HepG2 (cell line): Measurements from ENCODE around the gene MYH10. TPM values are rescaled to one million over a fixed set of nuclear protein-coding genes. Genes with fewer than 3 reads are reported as not detected.

Source experiments
- ATAC-seq: fragments of 200-7000 bp; cut with Tn5 transposase; 3 replicates; pipeline ENCODE4 v1.9.1; 2020; ENCODE audit warnings: mild to moderate bottlenecking, moderate library complexity
- BruUV-seq: library from RNA; stranded (reverse); fragments of 400-500 nt; replicated peaks from 2 replicates; lab custom pipeline; 2021; lab: Mats Ljungman, UMichigan
- CTCF ChIA-PET: fragments of 300-600 bp; formaldehyde crosslinking; extraction: SDS; loops from one replicate; lab custom pipeline; 2021; ENCODE audit warnings: low total read pairs, inconsistent platforms, low intra/inter-chr PET ratio; lab: Yijun Ruan, JAX
- POLR2A ChIA-PET: fragments of 350-600 bp; sonication (Branson Sonifier 250); formaldehyde crosslinking; loops from one replicate; lab custom pipeline; 2020; ENCODE audit warnings: antibody characterized with exemption, inconsistent platforms; lab: Yijun Ruan, JAX
- DNase-seq: peaks from one replicate; pipeline ENCODE4 v3.0.0-alpha.2; 2015; ENCODE audit warnings: low spot score
- FAIRE-seq: peaks from 3 replicates; lab custom pipeline; 2011; peaks lifted over from hg19 to GRCh38; lab: Jason Lieb, UNC
- H2AFZ ChIP-seq: one replicate; pipeline ENCODE4 v1.6.1; 2011; ENCODE audit warnings: low read length, inconsistent platforms
- H3K27ac ChIP-seq: fragments of 300-600 bp; 3 replicates; pipeline ENCODE4 v1.8.0; 2011; ENCODE audit warnings: mixed run types, mild to moderate bottlenecking, mixed read lengths, low read length, inconsistent platforms; ENCODE audit not compliant: insufficient read depth; ENCODE audit errors: extremely low read length
- H3K27me3 ChIP-seq, 2 experiments: fragments of 200-600 bp in 1 of 2; 2 replicates in 1 of 2; 3 replicates in 1 of 2; pipeline versions ENCODE4 v1.6.0 to v1.8.0; 2011; ENCODE audit warnings: low read length in 2 of 2, mild to moderate bottlenecking in 2 of 2, moderate library complexity in 2 of 2, inconsistent platforms in 1 of 2; ENCODE audit not compliant: insufficient read depth in 2 of 2, control insufficient read depth in 1 of 2
- H3K36me3 ChIP-seq, 2 experiments: fragments of 200-600 bp in 1 of 2; replicated peaks in 1 of 2; 2 replicates in 1 of 2; 3 replicates in 1 of 2; pipeline versions ENCODE4 v1.5.1 to v1.8.0; 2011; ENCODE audit warnings: low read length in 2 of 2, inconsistent platforms in 1 of 2; ENCODE audit not compliant: insufficient read depth in 2 of 2, control insufficient read depth in 1 of 2
- H3K4me1 ChIP-seq: 2 replicates; pipeline ENCODE4 v1.5.1; 2012; ENCODE audit warnings: low read length, inconsistent platforms; ENCODE audit not compliant: insufficient read depth
- H3K4me2 ChIP-seq: 2 replicates; pipeline ENCODE4 v1.6.0; 2011; ENCODE audit warnings: low read depth, low read length, inconsistent platforms
- H3K4me3 ChIP-seq, 3 experiments: fragments of 200-600 bp in 1 of 3; sonication (generic), shearing (Covaris generic) in 1 of 3; replicated peaks in 1 of 3; 2 replicates each; pipeline ENCODE4 v1.5.1; 2011 to 2016; ENCODE audit warnings: low read length in 3 of 3, inconsistent platforms in 2 of 3, low read depth in 2 of 3, mild to moderate bottlenecking in 2 of 3, control low read depth in 1 of 3, mixed read lengths in 1 of 3; ENCODE audit not compliant: insufficient read depth in 1 of 3
- H3K79me2 ChIP-seq: one replicate; pipeline ENCODE4 v1.6.1; 2011; ENCODE audit warnings: low read length, inconsistent platforms; ENCODE audit not compliant: insufficient read depth
- H3K9ac ChIP-seq: 2 replicates; pipeline ENCODE4 v1.6.0; 2011; ENCODE audit warnings: mild to moderate bottlenecking, low read depth, low read length, inconsistent platforms; ENCODE audit not compliant: insufficient read depth
- H3K9me3 ChIP-seq: 2 replicates; pipeline ENCODE4 v1.5.1; 2012; ENCODE audit warnings: mild to moderate bottlenecking, low read length
- H4K20me1 ChIP-seq: 2 replicates; pipeline ENCODE4 v1.6.0; 2011; ENCODE audit warnings: inconsistent platforms, mild to moderate bottlenecking, low read length, moderate library complexity; ENCODE audit not compliant: insufficient read depth
- CREM ChIP-seq, 2 experiments: sonication (generic) in 1 of 2; formaldehyde crosslinking in 1 of 2; IDR thresholded peaks; 2 replicates each; pipeline versions ENCODE4 v1.4.0 to v1.6.1; 2016 to 2020; ENCODE audit warnings: antibody characterized with exemption in 1 of 2, mild to moderate bottlenecking in 1 of 2, missing genetic modification reagents in 1 of 2
- MAFF ChIP-seq: IDR thresholded peaks from 2 replicates; pipeline ENCODE4 v1.6.1; 2011; ENCODE audit warnings: low read depth, low read length, improper control_type of control experiment
- MAFK ChIP-seq, 2 experiments: IDR thresholded peaks in 1 of 2; conservative IDR thresholded peaks in 1 of 2; 2 replicates each; pipeline ENCODE4 v1.6.1; 2011; ENCODE audit warnings: improper control_type of control experiment in 2 of 2, low read length in 2 of 2
- SAP130 ChIP-seq: IDR thresholded peaks from 2 replicates; pipeline ENCODE4 v1.6.1; 2016; ENCODE audit warnings: low read depth
- ZNF407 ChIP-seq: sonication (generic); formaldehyde crosslinking; IDR thresholded peaks from one replicate; pipeline ENCODE4 v1.5.1; 2020; ENCODE audit warnings: mild to moderate bottlenecking, missing genetic modification reagents; ENCODE audit errors: not compliant biosample characterization
- WGBS: methylation state at CpG from one replicate; pipeline ENCODE4 v1.1.6; 2017; ENCODE audit warnings: low lambda C conversion rate; 5-methylcytosine and 5-hydroxymethylcytosine counted together
- in situ Hi-C: cut with HindIII; loops from 2 replicates; pipeline ENCODE4 v1.10.0; 2017; ENCODE audit warnings: low pct_unique_long_range_greater_than_20kb; ENCODE audit not compliant: extremely low pct_ligation_motif_present
- intact Hi-C: fragments of 100-400 bp; cut with micrococcal nuclease; formaldehyde crosslinking; loops from one replicate; pipeline ENCODE4 v1.10.0; 2022; ENCODE audit not compliant: unreplicated experiment
- polyA plus RNA-seq, 8 experiments: library from polyadenylated mRNA; depleted of rRNA in 3 of 8; stranded (reverse) in 7 of 8; unstranded in 1 of 8; fragments of >200 nt; fragmentation: Illumina TruSeq in 4 of 8; extraction: Trizol in 4 of 8; gene quantifications; 2 replicates each; pipeline versions ENCODE4 v1.2.1 to v1.2.3, GENCODE V29; 2011 to 2016; ENCODE audit warnings: low read depth in 4 of 8, missing spikeins in 1 of 8, mixed read lengths in 1 of 8; ENCODE audit not compliant: insufficient read depth in 1 of 8
- total RNA-seq, 5 experiments: library from RNA; depleted of rRNA; stranded (reverse); fragments of >200 nt; fragmentation: Illumina TruSeq; extraction: Trizol; gene quantifications; 2 replicates each; pipeline ENCODE4 v1.2.3, GENCODE V29; 2016; ENCODE audit warnings: low read depth in 1 of 5

MYH10 gene
- total and polyA plus RNA-seq, 2 of the 13 experiments (the other 11 are each of a cell fraction or from before 2014, with no cell fraction given): 43.4 to 68.6 TPM

DNA sequence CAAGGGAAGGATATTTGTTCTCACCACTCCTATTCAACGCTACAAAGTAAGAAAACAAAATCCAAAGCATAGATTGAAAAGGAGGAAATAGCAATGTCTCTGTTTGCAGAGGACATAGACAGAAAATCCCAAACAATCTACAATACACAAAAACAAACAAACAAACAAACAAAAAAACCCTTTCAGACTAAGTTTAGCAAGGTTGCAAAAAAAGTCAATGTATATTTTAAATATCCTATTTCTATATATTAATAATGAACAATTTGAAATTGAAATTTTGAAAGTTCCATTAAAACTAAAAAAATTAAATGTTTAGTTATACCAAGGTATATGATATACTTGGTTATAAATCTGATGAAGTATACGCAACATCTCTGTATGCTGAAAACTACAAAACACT lies 37.2 kb downstream of the MYH10 start:
- CTCF ChIA-PET: no interaction called here

More for the DNA sequence above, 37.2 kb downstream of the MYH10 start:
- TF ChIP-seq MAFK (conservative IDR thresholded peaks at IDR 0.05 in 1 of 2, IDR thresholded peaks at IDR 0.05 in 1 of 2; ENCODE audit: low read length in 2 of 2) (peak in 1 of 2 experiments; percentile 46; a peak in 2 of 4 replicates), ZNF407 (no peak), MAFF (peak; percentile 16; the same call in 1 of the 2 replicates), CREM (IDR thresholded peaks at IDR 0.05) (no peak), CREM (CRISPR knock-in tag; IDR thresholded peaks at IDR 0.05) (no peak), SAP130 (CRISPR knock-in tag) (0 out of 2 replicates have a peak, but pooled peaks have one; percentile 0)
- TF ChIP-seq, all 625 proteins: peak for 3
- Histone ChIP-seq H3K4me2 (no peak overlapping the region), H4K20me1 (no peaks in the 10 kb centered on the region), H3K79me2 (peaks cover 8% of the 10 kb centered on the region), H3K36me3 (peaks cover 4 to 14% of the 10 kb centered on the region in 2 experiments; a peak in 4 of 5 replicates), H3K27me3 (no peaks in the 10 kb centered on the region), H3K9ac (no peak overlapping the region), H3K4me3 (no peak overlapping the region), H2AFZ (no peak overlapping the region), H3K4me1 (peaks cover 13% of the 10 kb centered on the region; the same call in 1 of the 2 replicates), H3K27ac (no peak overlapping the region), H3K9me3 (no peaks in the 10 kb centered on the region)
- in situ Hi-C loops: no loop called here
- no peak for ATAC-seq
- intact Hi-C loops: no loop called here
- WGBS: 99% methylated on average over 2 of the region's 2 CpGs
- no peak for FAIRE-seq
- POLR2A ChIA-PET: no interaction called here
- no TSS peak for BruUV-seq
- DNase-seq: no peak
